Activated CD8-positive, alpha-beta T cell treated with anti-CD3 and anti-CD28 coated beads for 36 hours (primary cell): Measurements from ENCODE around the gene RPS27L. TPM values are rescaled to one million over a fixed set of nuclear protein-coding genes. Genes with fewer than 3 reads are reported as not detected.

Source experiments
- ATAC-seq: fragments of 200-7000 bp; cut with Tn5 transposase; one replicate; pipeline ENCODE4 v1.10.0; 2021; ENCODE audit warnings: mild to moderate bottlenecking, moderate library complexity
- CTCF ChIA-PET: fragments of 350-600 bp; sonication (Branson Sonifier 250); formaldehyde crosslinking; loops from one replicate; lab custom pipeline; 2021; ENCODE audit warnings: antibody characterized with exemption; lab: Charles Lee
- POLR2A ChIA-PET: fragments of 350-600 bp; sonication (Branson Sonifier 250); formaldehyde crosslinking; loops from one replicate; lab custom pipeline; 2021; ENCODE audit warnings: antibody characterized with exemption; lab: Charles Lee
- DNase-seq: peaks from one replicate; pipeline ENCODE4 v3.0.0-alpha.2; 2020
- H3K27ac Mint-ChIP-seq: one replicate; pipeline ENCODE4 v1.8.0; 2021; ENCODE audit warnings: mild to moderate bottlenecking, mixed read lengths
- H3K27me3 Mint-ChIP-seq: one replicate; pipeline ENCODE4 v1.8.0; 2021; ENCODE audit warnings: mixed read lengths
- H3K36me3 Mint-ChIP-seq: one replicate; pipeline ENCODE4 v1.8.0; 2021; ENCODE audit warnings: low read depth, mixed read lengths
- H3K4me1 Mint-ChIP-seq: one replicate; pipeline ENCODE4 v1.8.0; 2021; ENCODE audit warnings: low read depth, mixed read lengths
- H3K4me3 Mint-ChIP-seq: one replicate; pipeline ENCODE4 v1.8.0; 2021; ENCODE audit warnings: mild to moderate bottlenecking, moderate library complexity, mixed read lengths
- H3K9me3 Mint-ChIP-seq: one replicate; pipeline ENCODE4 v1.8.0; 2021; ENCODE audit warnings: mixed read lengths
- intact Hi-C: fragments of 100-400 bp; cut with micrococcal nuclease; formaldehyde crosslinking; loops from one replicate; pipeline ENCODE4 v1.10.0; 2022
- total RNA-seq, 2 experiments: library from RNA; stranded (reverse); gene quantifications; one replicate each; pipeline ENCODE4 v1.2.3, GENCODE V29; 2021
- TF ChIP-seq, protein P1 (sequence below): fragments of 200-600 bp; IDR thresholded peaks from one replicate; pipeline ENCODE4 v1.8.0; 2022; ENCODE audit warnings: antibody characterized with exemption, mild to moderate bottlenecking

The RPS27L gene
- total RNA-seq, 2 experiments from 2014 or later = 150 to 158 TPM

DNA sequence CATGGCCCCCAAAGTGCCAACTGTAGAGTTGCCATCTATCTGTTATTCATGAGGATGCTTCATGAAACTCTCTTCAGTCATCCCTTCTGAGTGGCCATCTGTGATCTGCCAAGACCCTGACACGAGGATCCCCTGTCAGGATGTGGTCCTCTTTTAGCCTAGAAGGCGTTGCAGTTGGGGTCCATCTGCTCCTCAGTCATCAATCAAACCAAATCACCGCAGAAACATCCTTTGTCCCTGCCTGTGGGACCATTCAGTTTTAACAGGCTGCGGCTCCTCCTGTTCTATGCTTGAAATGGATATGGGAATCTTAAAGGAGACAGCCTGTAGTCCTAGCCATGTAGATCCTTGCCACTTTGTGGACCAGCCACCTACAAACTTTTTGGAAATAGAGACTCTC, 5.9 kb upstream of the RPS27L start:
- ChIA-PET POLR2A (no interaction called here), CTCF (no interaction called here)
- intact Hi-C loops = no loop called here
- Mint-ChIP-seq H3K36me3 (peaks cover 4% of the 10 kb centered on the region), H3K27ac (no peak overlapping the region), H3K4me3 (no peak overlapping the region), H3K9me3 (no peaks in the 10 kb centered on the region), H3K27me3 (no peaks in the 10 kb centered on the region), H3K4me1 (peaks cover 5% of the 10 kb centered on the region)
- DNase-seq = no peak
- TF ChIP-seq, protein P1, sequence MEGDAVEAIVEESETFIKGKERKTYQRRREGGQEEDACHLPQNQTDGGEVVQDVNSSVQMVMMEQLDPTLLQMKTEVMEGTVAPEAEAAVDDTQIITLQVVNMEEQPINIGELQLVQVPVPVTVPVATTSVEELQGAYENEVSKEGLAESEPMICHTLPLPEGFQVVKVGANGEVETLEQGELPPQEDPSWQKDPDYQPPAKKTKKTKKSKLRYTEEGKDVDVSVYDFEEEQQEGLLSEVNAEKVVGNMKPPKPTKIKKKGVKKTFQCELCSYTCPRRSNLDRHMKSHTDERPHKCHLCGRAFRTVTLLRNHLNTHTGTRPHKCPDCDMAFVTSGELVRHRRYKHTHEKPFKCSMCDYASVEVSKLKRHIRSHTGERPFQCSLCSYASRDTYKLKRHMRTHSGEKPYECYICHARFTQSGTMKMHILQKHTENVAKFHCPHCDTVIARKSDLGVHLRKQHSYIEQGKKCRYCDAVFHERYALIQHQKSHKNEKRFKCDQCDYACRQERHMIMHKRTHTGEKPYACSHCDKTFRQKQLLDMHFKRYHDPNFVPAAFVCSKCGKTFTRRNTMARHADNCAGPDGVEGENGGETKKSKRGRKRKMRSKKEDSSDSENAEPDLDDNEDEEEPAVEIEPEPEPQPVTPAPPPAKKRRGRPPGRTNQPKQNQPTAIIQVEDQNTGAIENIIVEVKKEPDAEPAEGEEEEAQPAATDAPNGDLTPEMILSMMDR = no peak
- no peak for ATAC-seq

DNA sequence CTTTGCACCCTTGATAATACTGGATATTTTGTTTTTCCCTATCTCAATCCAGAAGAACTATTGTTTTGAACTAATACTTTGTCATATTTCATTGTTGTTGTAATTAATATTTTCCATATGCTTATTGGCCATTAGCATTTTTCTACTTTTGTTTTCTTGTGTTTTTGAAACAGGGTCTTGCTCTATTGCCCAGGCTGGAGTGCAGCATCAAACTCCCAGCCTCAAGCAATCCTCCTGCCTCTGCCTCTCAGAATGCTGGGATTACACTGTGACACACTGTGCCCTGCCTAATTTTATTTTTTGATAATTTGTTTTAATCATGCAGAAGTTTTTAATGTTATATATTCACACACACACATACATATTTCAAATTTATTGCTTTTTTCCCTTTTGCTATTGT, 3.4 kb upstream of the RPS27L start:
- intact Hi-C loops = no loop called here
- no peaks in the 10 kb centered on the region for H3K27me3 Mint-ChIP-seq
- POLR2A ChIA-PET = no interaction called here
- no peak for DNase-seq
- no peaks in the 10 kb centered on the region for H3K9me3 Mint-ChIP-seq
- TF ChIP-seq, protein P1 = no peak
- H3K4me3 Mint-ChIP-seq = no peak overlapping the region
- H3K27ac Mint-ChIP-seq = no peak overlapping the region
- no peak for ATAC-seq
- H3K36me3 Mint-ChIP-seq = peaks cover 11% of the 10 kb centered on the region
- H3K4me1 Mint-ChIP-seq = peaks cover 6% of the 10 kb centered on the region
- CTCF ChIA-PET = no interaction called here

DNA sequence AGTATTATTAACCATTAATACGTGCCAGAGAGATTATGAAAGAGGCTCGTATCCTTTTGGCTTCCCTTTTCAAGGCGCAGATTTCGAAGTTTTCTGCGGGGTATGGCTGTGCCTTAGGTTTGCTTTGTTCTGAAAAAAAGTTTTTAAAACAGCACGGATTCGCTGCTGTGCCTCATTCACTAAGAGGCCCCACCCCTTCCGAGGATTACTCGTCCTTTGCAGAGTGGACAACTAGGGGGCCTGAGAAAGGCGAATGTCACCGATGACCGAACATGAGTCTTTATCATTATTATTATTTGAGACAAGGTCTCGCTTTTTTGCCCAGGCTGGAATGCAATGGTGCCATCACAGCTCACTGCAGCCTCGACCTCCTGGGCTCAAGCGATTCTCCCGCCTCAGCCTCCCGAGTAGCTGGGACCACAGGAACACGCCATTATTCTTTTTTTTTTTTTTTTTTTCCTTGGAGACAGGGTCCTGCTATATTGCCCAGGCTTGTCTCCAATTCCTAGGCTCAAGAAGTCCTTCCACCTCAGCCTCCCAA, 684 bp upstream of the RPS27L start:
- TF ChIP-seq, protein P1 = no peak
- POLR2A ChIA-PET = interaction anchor here (1.1 to 2.0 kb wide), 11 partner anchors 10 to 106 kb away, joined by 3 to 20 read pairs (median 4); no protein-coding TSS in a partner anchor
- no peaks in the 10 kb centered on the region for H3K9me3 Mint-ChIP-seq
- H3K4me3 Mint-ChIP-seq = peak overlapping the region; percentile 98
- peaks cover 17% of the 10 kb centered on the region for H3K4me1 Mint-ChIP-seq
- H3K27ac Mint-ChIP-seq = peak overlapping the region; percentile 92
- peaks cover 22% of the 10 kb centered on the region for H3K36me3 Mint-ChIP-seq
- CTCF ChIA-PET = interaction anchor here (0.9 to 1.1 kb wide), 3 partner anchors 34 to 120 kb away, joined by 3 to 5 read pairs (median 4); no protein-coding TSS in a partner anchor
- no peaks in the 10 kb centered on the region for H3K27me3 Mint-ChIP-seq
- peak; percentile 54 for DNase-seq
- intact Hi-C loops = loop anchor here (5.0 to 10.0 kb wide), 3 partner anchors 34 to 117 kb away; partner anchors contain the start of gene APH1B
- ATAC-seq = peak; percentile 48

DNA sequence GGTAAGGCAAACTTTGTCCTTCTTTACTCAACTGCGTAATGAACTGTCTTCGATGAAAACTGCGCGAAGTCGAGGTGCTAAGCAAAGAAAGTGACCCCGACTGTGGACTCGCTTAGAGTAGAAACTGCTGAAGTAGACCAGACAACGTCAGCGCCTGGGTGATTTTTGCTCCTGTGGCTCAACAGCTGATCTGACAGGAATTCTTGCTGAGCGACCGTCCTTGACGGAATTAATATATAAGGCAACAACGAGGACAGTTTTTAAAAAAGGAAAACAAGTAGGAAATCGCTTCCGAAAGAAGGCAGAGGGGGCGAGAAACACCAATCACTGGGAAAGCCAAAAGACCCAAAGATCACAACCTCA, 541 bp downstream of the RPS27L start:
- intact Hi-C loops = loop anchor here (5.0 to 10.0 kb wide), 3 partner anchors 36 to 118 kb away; partner anchors contain the start of gene APH1B
- TF ChIP-seq, protein P1 = no peak
- peak overlapping the region; percentile 97 for H3K27ac Mint-ChIP-seq
- H3K27me3 Mint-ChIP-seq = no peaks in the 10 kb centered on the region
- H3K4me1 Mint-ChIP-seq = peaks cover 18% of the 10 kb centered on the region
- peak overlapping the region; percentile 98 for H3K4me3 Mint-ChIP-seq
- POLR2A ChIA-PET = interaction anchor here (0.6 to 2.0 kb wide), 12 partner anchors 9 to 107 kb away, joined by 3 to 20 read pairs (median 4); no protein-coding TSS in a partner anchor
- CTCF ChIA-PET = interaction anchor here (0.6 to 2.0 kb wide), 5 partner anchors 11 to 121 kb away, joined by 3 to 6 read pairs (median 4); no protein-coding TSS in a partner anchor
- no peak for ATAC-seq
- peaks cover 27% of the 10 kb centered on the region for H3K36me3 Mint-ChIP-seq
- no peaks in the 10 kb centered on the region for H3K9me3 Mint-ChIP-seq
- no peak for DNase-seq

DNA sequence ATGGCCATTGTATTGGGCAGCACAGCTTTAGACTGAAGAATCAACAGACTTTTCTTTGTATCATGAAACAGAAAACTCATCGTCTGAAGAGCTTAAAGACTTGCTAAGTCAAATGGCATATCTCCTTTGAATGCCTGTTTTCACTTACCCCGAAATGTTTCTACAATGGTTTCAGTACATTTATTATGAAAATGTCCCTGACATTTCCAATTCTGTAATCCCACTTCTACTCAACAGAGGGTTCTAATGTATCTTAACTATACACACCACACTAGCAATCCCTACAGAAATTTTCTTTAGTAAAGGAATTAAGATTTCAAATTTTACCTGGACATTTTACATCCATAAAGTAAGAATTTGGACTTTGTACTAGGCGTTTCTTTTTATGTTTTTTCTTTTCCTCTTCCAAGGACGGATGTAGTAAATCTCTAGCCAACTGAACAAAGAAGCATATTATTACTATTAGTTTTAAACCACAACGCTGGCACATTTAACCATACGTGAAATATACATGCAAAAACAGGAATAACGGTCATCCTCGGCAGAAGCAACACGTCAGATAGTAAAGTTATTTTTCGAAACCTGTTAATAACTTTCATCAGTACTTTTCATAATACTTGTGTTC, 1.1 kb downstream of the RPS27L start:
- Mint-ChIP-seq H3K4me1 (peaks cover 21% of the 10 kb centered on the region), H3K27me3 (no peaks in the 10 kb centered on the region), H3K27ac (peak overlapping the region; percentile 97), H3K4me3 (peak overlapping the region; percentile 98), H3K36me3 (peaks cover 32% of the 10 kb centered on the region), H3K9me3 (no peaks in the 10 kb centered on the region)
- intact Hi-C loops = loop anchor here (5.0 to 10.0 kb wide), 3 partner anchors 36 to 119 kb away; partner anchors contain the start of gene APH1B
- ChIA-PET CTCF (interaction anchor here (1.1 to 2.0 kb wide), 2 partner anchors 11 to 109 kb away, joined by 6 read pairs; no protein-coding TSS in a partner anchor), POLR2A (interaction anchor here (0.8 to 2.0 kb wide), 4 partner anchors 10 to 90 kb away, joined by 3 to 20 read pairs (median 4); no protein-coding TSS in a partner anchor)
- TF ChIP-seq, protein P1 = no peak
- ATAC-seq (no peak), DNase-seq (no peak)
